Right lobe of liver (tissue), 4 donors: ENCODE results near the gene SEMA5B.

Source experiments
- CTCF ChIP-seq, 4 donors: fragments of 200-600 bp in 3 of 4; fragments of 450-650 bp in 1 of 4; IDR thresholded peaks; one replicate each; pipeline versions ENCODE4 v1.5.1 to v1.8.0; 2016 to 2022; ENCODE audit warnings: antibody characterized with exemption in 4 of 4, mild to moderate bottlenecking in 2 of 4
- POLR2A ChIP-seq: fragments of 450-650 bp; IDR thresholded peaks from one replicate; pipeline ENCODE4 v1.6.1; 2017; ENCODE audit warnings: antibody characterized with exemption, mild to moderate bottlenecking
- donor health status: DM: no; HTN: no; CAD: no.
- donor health status: DM: no; HTN: no; CAD: no.
- donor health status: DM: no; HTN: yes; CAD: no.

GRCh38 chr3:122982216-122983185 lies 45.1 kb downstream of the SEMA5B start:
- no peak for TF ChIP-seq CTCF (IDR thresholded peaks at IDR 0.05)
- no peak for TF ChIP-seq POLR2A
